ENCODE results near the gene DUOX1.
"Not testable (repeated sequence)": the region's sequence is repeated elsewhere in the genome, so short reads cannot be mapped to it uniquely, and the experiment has no call there.

DUOX1 gene

DNA sequence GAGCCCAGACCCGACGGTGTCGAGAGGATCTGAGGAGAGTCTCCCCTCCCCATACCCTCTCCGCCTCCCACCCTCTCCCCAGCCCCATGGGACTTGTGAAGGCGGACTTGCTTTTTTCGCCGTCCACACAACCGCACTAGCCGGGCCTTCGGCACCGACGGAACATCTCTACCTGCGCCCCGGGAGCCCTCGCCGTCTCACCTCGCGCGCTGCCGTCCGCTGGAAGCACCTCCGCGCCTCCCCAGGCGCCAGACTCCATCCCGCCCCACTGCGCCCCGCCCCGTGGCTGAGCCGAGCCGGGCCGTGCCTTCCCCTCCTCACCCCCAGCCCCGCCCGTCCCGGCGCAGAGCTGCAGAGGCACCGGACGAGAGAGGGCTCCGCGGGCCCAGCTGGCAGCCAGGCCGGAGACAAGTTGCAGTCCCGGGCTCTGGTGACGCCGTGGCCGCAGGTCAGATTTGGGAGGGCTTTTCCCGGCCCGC is at the start of gene DUOX1, which contains the start of gene DUOXA1:
TSS of gene DUOX1 (plus strand) at position 344 of the 479 bp plus-strand sequence. CDS start 1,973 bp downstream, outside the sequence.
TSS of gene DUOXA1 (minus strand) at position 229 of the 479 bp plus-strand sequence. CDS start 6,865 bp downstream, outside the sequence.
- DNase-seq (ENCODE audit: low read depth, low spot score) = peak; percentile 35

DNA sequence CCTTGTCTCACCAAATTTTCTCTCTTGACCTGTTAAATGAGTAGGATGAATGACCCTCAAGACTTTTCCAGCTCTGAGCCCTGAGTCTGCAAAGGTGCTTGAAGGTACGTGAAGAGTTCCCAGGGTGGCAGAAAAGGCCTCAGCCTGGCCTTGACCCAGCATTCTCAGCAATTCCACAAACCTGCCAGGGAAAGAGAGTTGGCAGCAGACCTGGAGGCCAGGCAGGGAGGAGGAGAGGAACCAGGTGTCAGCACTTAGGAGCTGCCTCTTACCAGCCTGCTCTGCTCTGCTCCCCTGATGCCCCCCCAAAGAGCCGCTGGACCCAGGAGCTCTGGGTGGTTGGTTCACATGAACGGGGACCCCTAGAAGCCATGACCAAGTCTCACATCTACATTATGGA is 49.2 kb upstream of the DUOX1 start:
- DNase-seq (ENCODE audit: low read depth, low spot score) = not testable (repeated sequence)

DNA sequence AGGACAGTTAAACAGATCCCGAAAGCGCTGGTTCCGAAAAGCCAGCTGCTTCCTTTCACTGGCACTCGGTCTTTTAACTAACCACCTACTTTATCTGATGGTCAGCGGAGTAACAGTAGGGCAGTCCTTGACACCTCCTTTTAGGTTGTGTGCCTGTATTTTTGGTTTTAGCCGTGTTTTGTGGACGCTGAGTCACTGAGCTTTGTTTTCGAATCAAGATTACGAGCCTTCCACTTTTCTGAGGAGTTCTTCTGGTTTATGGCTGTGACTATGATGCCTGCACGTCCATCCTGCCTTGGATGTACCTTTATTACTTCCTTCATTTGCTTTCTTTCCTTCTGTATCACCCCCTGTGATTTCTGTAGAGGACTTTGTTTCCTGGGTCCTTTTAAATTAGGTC is 47.4 kb upstream of the DUOX1 start:
- not testable (repeated sequence) for DNase-seq (ENCODE audit: low read depth, low spot score)

DNA sequence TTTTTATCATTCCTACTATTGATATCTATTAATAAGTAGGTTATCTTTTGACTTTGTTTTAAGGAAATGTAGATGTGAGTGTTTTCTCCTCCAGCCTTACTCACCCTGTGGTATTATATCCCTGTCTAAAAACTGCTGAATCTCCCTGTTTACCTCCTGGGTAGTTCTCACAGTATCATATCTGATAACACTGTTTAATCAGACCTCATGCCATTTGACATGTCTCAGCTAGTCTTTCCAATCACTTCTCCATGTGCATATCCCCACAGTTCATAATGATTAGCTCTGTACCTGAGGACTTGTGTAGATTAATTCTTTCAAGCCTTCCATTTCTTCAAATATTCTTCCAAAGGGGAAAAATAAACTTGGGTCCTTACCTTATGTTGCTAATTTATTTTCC is 46.6 kb upstream of the DUOX1 start:
- DNase-seq (ENCODE audit: low read depth, low spot score) = no peak

DNA sequence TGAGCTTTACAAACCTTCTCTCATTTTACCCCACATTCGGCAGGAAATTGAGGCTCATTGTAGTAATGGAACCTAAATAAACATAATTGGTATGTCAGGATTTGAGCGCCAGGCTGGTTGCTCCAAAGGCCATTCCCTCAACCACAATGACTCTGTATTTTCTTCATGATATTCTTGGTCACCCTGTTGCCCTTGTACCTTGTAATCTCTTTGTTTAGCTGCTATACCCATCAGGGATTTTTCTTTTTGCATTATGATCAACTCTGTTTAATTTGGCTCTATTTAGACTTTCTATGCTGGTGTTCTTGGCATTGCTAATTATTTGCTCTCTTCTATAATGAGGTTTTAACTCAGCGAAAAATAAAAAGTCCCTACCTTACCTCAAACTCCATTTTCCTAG is 45.6 kb upstream of the DUOX1 start:
- no peak for DNase-seq (ENCODE audit: low read depth, low spot score)

DNA sequence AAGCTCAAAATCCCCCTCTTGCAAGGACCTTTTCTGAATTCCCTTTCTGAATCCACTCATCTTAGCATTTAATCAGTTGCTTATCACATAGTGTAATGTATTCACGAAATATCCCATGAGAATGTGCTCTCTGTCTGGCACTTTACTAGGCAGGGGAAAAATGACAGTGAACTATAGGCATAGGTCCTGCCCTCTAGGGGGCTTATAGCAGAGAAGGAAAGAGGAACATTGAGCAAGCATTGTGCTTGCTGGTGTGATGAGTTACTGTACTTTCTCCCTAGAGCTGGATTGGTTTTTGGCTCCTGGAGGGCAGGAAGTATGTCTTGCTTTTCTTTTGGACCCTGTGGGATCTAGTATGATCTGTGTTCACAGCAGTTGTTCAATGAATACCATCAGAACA is 42.3 kb upstream of the DUOX1 start:
- no peak for DNase-seq (ENCODE audit: low read depth, low spot score)

DNA sequence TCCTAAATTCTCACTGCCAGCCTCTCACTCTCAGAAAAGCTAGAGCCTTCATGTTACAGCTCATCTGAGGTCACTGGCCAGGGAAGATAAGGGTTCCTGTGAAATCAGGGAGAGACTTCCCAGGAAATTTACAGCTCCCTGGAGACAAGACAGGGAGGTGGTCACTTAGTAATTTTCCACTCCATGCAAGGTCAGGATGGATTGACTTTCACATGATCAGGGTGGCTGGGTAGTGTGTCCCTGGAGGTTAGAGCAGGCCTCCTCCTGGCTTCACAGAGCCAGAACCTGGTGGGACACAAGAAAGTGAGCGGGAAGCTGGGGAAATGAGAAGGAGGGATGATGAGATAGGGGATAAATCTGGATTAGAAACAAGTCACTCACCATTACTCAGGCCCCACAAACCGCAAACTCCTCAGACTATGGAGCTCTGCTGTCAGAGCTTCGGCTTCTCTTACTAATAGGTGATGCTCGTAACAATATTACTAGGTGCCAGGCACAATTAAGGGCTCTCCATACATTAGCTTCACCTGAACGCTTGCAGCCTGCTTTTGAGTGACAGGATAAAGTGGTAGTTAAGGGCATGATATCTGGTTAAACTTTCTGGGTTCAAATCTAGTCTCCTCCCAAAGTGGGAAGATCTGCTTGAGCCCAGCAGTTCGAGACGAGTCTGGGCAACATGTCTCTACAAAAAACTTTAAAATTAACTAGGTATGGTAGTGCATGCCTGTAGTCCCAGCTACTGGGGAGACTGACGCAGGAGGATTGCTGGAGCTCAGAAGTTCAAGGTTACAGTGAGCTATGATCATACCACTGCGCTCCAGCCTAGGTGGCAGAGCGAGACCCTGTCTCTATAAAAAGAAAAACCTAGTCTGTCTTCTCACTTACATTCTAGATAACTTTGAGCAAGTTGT is 40.7 kb upstream of the DUOX1 start:
- DNase-seq (ENCODE audit: low read depth, low spot score) = no peak

DNA sequence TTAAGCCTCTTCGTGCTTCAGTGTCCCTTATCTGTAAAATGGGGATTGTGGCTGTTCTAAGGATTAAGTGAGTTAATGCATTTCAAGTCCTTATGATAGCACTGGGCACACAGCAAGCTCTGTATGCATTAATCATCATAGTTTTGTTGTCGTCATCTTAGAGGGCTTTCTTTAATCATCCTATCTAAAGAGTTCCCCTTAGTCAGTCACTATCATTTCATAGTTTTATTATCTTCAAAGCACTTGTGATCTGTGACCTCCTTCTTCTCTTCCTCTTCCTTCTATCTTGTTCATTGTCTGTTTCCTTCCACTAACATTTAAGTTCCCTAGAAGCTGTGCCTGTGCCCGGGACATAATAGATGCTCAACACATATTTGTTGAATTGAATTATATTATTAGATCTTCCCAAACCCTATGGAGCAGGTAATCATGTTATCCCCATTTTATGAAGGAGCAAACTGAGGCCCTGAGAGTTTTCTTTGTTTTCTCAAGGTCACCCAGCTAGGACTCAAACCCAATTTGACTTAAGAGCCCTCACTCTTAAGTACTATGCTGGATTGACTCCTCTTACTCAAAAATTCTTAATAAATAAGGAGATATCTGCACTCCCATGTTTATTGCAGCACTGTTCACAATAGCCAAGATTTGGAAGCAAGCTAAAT is 40.0 kb upstream of the DUOX1 start:
- no peak for DNase-seq (ENCODE audit: low read depth, low spot score)

DNA sequence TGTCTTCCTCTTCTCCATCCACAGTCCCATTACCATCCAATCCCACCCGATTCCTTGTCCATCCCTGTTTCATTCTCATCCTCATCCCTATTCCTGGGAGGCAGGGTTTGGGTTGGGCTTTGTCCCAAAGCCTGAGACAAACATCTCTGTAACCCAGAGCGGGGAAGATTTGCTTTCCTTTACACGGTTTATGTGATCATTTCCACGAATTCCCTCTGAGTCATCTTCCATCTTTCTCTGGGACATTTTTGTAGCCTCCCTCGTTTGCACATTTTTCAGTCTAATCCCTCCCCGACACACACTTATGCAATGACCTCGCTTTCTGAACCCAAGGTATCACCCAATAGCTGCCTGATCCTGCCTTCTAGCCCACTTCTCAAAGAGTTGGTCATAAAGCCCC is 38.6 kb upstream of the DUOX1 start:
- DNase-seq (ENCODE audit: low read depth, low spot score) = no peak

DNA sequence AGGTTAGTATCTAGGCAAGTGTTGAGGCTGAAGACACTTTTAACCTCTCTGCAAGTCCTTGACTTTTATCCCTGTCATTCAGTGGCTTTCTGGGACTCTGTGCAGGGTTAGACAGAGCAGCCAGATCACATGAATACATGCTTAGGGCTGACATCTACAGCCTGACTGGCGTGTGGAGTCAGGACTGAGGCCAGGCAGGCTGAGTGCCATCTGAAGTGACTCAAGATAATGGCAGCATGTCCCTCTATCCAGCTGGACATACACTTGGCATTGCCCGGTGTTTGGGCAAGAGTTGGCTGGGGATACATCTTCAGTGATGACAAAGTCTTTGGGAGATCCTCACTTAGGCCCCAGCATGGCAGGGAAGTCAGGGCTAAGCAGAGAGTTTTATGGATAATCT is 38.2 kb upstream of the DUOX1 start:
- no peak for DNase-seq (ENCODE audit: low read depth, low spot score)

DNA sequence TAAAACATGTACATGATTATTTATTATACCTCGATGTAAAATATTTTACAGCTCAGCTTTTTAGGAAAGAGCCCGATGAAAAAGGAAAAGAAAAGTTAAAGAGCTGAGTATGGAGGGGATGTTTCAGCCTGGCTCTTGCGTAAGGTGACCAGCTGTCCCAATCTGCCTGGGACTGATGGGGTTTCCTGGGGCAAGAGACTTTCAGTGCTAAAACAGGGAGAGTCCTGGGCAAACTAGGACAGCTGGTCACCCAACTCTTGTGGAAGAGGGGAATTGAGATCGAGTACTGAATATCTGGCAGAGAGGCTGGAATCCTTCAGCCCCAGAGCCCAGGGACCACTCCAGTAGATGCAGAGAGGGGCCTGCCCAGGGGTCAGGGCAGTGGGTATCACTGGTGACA is 36.8 kb upstream of the DUOX1 start:
- no peak for DNase-seq (ENCODE audit: low read depth, low spot score)

DNA sequence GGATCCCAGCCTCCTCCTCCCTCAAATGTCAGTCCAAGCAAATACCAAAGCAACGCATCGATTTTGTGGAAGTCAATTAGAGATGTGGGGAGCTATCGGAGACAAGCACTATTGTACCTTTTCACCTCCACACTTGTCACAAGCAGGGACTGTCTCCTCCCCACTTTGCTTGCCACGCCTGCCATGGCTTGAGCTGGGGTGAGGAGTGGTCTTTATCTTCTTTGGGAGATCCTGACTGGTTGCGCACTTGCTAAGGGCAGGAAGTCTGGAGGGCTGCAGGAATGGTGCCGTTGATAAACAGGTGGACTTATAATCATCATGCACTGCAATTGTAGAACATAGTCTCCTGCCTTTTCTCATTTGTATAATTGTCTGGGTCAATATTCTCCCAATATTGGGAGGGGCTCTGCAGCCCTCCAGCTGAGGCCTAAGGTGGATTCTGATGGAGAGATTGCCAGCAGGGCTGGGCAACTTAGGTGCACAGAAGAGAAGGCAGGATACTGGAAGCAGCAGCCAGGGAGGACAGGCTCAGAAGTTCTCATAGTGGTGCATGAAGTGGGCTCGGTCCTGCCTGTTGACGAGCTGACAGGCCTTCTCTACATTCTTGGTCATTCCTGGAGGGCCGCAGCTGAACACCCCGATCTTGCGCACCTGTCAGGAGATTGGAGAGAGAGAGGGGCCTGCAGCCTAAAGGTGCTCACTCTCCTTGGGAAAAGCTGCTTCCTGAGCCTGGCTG is 36.0 kb upstream of the DUOX1 start:
- DNase-seq (ENCODE audit: low read depth, low spot score) = no peak

DNA sequence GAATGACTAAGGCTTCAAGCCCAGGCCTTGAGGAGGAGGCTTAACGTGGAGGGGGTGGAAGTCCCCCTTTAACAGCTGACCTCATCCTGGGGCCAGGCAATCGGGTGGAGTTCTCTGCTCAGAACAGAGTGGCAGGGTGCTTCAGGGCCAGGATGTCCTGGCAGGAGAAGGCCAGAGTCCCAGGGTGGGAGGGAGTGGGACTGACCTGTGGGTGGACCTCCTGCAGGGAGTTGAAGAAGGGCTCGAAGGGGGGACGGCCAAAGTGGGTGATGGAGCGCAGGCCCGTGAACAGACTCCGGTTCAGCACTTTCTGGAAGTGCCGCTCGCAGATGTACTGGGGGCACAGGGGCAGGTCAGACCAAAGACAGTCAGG is 35.5 kb upstream of the DUOX1 start:
- no peak for DNase-seq (ENCODE audit: low read depth, low spot score)

DNA sequence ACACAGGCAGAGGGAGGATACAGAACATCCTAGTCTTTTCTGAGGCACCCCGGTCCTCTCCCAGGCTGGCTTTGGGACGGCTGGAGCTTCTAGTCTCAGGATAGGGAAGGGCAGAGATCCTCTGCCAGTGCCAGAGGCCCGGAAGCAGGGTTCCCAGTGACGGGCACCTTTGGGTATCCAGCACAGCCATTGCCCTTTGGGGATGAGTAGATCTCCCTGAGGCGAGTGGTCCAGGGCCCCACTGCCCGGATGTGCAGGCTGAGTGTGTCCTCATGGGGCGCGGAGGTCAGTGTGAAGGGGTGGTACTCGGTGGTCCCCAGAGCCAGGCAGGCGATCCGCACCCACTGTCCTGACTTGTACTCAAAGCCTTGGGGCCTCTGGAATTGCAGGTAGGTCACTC is 34.1 kb upstream of the DUOX1 start:
- DNase-seq (ENCODE audit: low read depth, low spot score) = no peak

DNA sequence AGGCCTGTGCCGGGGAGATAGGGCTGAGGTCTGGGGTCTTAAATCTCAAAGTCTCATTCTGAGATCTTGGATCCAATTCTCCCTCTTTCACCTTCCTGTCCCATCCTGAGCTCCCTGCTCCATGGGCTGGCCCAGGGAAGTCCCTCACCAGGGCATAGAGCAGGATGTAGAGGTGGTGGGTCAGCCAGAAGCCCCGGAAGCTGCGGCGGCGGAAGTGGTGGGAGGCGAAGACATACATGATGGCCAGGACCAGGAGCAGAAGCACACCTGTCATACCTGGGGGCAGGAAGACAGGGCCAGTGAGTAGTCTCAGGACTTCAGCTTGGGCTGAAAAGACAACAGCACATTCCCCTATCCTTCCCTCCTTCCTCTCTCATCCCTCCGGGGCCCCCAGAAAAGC is 32.3 kb upstream of the DUOX1 start:
- DNase-seq (ENCODE audit: low read depth, low spot score) = no peak

DNA sequence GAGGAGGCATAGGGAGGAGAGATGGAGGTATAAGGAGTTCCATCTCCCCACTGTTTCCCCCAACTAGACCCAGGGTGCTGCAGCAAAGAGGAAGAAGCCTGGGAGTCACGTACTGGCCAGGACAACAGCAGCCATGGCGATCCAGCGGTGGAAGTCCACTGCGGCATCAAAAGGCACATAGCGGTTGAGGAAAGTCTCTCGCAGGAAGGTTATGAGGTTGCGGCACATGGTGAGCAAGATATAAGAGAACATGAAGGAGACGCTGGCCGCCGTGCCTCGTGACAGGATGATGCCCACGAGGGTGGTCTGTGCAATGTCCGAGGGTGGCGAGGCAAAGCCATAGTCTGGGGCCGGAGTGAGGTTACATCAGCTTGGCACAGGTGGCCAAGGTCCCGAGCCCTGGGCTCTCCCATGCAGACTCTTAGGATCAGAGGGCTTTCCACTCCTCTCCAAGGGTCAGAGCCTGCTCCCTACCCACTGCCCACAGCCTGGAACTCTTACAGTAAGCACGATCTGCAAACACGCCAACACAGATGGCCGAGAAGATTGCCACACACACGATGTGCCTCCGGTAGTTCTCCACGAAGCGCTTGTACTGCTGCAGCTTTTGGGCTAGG is 30.1 kb upstream of the DUOX1 start:
- no peak for DNase-seq (ENCODE audit: low read depth, low spot score)

DNA sequence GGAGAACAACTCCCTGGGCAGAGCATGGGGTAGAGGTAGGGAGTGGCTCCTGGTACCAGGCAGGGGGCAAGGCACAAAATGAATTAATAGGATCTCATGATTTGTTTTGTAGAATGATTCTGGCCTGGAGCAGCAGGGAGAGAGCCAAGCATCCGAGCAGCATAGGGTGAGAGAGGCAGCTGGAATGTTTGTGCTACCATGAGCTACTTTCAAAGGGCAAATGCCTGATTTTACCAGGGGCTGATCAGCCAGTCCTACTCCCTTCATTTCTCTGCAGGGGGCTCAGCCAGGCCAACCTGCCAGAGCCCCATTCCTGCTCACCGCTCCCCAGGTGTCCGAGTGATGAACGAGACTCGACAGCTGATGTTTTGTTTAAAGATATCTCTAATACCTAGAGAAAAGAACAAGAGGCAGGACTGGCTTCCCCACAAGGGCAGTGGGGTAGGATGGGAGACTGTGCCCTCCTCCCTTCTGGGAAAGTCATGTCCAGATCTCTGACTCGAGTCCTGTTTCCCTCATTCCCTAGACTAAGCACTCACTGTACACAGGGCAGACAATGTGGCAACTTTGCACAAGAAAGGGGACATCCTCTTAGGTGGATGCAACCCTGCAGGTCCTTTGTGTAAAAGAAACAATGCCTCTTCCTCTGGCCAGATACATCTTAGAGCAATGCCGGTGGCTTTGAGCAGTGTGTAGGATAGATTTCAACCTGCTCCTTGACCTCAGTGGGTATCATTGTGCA is 28.7 kb upstream of the DUOX1 start:
- DNase-seq (ENCODE audit: low read depth, low spot score) = no peak

DNA sequence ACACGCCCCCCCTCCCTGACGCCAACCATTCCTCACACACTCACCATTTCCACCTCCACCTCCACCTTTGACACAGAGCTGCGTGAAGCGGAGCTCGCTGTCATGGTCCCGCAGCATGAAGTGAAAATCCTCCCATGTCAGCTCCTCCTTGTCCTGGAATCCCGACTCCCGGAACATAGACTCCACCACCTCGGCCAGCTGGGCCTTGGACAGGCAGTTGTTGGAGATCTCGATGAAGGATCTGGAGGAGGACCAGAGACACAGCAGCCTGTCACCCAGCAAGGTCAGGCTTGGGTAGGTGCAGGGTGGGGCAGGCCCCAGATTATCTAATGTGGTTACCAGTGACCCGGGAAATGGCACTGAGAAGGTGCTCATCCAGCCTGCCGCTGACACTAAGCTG is 28.0 kb upstream of the DUOX1 start:
- no peak for DNase-seq (ENCODE audit: low read depth, low spot score)

DNA sequence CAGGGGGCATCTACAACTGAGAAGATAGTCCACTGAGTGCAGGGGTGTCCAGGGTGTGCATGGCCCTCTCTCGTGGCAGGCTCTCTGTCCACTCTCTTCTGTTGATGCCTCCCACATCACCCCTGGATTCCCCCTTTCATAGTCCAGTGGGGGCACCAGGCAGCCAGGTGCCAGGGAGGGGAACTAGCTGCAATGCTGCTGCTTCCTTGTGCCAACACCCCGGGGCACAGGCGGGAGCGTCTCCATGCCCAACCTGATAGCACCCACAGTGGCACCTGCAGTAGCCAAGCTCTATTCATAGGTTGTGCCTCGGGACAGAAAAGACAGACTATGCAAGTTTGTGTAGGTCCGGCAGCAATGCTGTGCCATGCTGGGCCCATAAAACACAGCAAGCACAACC is 27.6 kb upstream of the DUOX1 start:
- no peak for DNase-seq (ENCODE audit: low read depth, low spot score)

DNA sequence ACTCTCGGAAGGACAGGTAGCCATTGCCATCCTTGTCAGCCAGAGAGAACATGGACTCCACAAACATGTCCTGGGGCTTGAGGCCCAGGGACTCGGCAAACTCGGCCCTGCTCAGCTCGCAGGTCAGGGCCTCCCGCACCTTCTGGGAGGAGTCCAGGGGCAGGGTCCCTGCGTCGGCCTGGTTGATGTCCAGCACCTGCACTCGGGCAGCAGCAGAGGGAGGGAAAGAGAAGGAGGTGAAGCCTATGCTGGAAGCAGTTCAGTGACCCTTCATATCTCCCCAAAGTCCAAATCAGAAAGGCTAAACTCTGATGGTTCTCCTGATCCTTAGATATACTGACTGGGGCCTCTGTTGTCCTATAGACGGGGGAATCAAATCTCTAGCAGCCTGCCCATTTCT is 25.6 kb upstream of the DUOX1 start:
- DNase-seq (ENCODE audit: low read depth, low spot score) = not testable (repeated sequence)

DNA sequence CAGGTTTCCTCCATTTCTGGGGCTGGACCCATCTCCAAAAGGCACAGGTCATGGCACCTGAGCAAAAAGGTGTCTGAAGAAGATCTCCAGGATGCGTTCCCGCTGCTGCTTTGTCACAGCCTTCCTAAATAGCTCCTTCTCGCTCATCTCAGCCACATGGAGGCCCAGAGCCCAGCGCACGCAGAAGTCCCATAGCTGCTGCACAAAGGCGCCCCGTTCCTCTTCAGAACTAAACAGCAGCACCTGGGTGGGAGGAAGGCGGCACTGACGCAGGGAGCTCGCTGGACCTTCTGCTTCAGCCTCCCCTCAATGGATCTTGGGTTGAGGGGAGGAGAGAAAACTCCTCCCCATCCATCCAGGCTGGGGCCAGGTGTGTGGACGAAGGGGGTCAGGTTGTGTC is 24.2 kb upstream of the DUOX1 start:
- no peak for DNase-seq (ENCODE audit: low read depth, low spot score)

Measured in astrocyte of the hippocampus (primary cell).